ENCODE measurements around the gene PRKG1.

The PRKG1 gene

GRCh38 chr10:52212062-52212461 is 1137.8 kb downstream of the PRKG1 start:
- H3K4me1 ChIP-seq (ENCODE audit: control insufficient read depth in 2 of 2, insufficient read depth in 1 of 2, low read depth in 1 of 2, low read length in 2 of 2), result peaks cover 1 to 3% of the 10 kb centered on the region in 2 donors
- no peak for DNase-seq (ENCODE audit: low spot score)
- H3K4ac ChIP-seq (ENCODE audit: low read length), result no peak overlapping the region
- no peak overlapping the region for H2BK15ac ChIP-seq (ENCODE audit: low read length)
- no CpG with 5 or more reads among the region's 4 CpGs for WGBS, 2 donors (ENCODE audit: extremely low coverage in 2 of 2, insufficient read length in 2 of 2, insufficient replicate concordance in 1 of 2)
- no peak overlapping the region for H4K91ac ChIP-seq (ENCODE audit: low read depth, low read length, poor library complexity)
- H3K23ac ChIP-seq (ENCODE audit: low read depth, low read length, poor library complexity), result no peak overlapping the region
- no peaks in the 10 kb centered on the region for H3K36me3 ChIP-seq (replicated peaks in 1 of 2; ENCODE audit: control insufficient read depth in 2 of 2, insufficient read depth in 2 of 2, low read length in 2 of 2)
- no peaks in the 10 kb centered on the region for H3K79me1 ChIP-seq (ENCODE audit: low read depth, low read length)
- H3K27ac ChIP-seq (replicated peaks; ENCODE audit: low read length), result no peak overlapping the region
- H2BK5ac ChIP-seq (ENCODE audit: low read length), result no peak overlapping the region
- no peak overlapping the region for H3K18ac ChIP-seq (ENCODE audit: low read length)
- H3K9ac ChIP-seq (ENCODE audit: low read depth, low read length, poor library complexity), result no peak overlapping the region
- no peak overlapping the region for H4K8ac ChIP-seq (ENCODE audit: low read depth, low read length)
- no peaks in the 10 kb centered on the region for H3K9me3 ChIP-seq (replicated peaks in 1 of 2; ENCODE audit: control insufficient read depth in 2 of 2, insufficient read depth in 1 of 2, low read depth in 1 of 2, low read length in 2 of 2)
- H2BK12ac ChIP-seq (ENCODE audit: low read length), result no peak overlapping the region
- H2AFZ ChIP-seq (ENCODE audit: low read length), result no peak overlapping the region
- no peak overlapping the region for H3K4me2 ChIP-seq (ENCODE audit: insufficient read depth, low read length, poor library complexity, severe bottlenecking)
- H3K14ac ChIP-seq (ENCODE audit: low read length), result no peak overlapping the region
- H3K4me3 ChIP-seq (ENCODE audit: low read length in 2 of 2), result no peak overlapping the region
- no peak overlapping the region for H2BK120ac ChIP-seq (ENCODE audit: low read depth, low read length)
- no peak overlapping the region for H2AK5ac ChIP-seq (ENCODE audit: low read depth, low read length)
- H3K27me3 ChIP-seq (ENCODE audit: control insufficient read depth in 3 of 3, insufficient read depth in 3 of 3, low read depth in 1 of 3, low read length in 3 of 3), result no peaks in the 10 kb centered on the region

- no peaks in the 10 kb centered on the region for H3K9me3 ChIP-seq (replicated peaks in 1 of 2; ENCODE audit: control insufficient read depth in 2 of 2, insufficient read depth in 1 of 2, low read depth in 1 of 2, low read length in 2 of 2)
- H3K9ac ChIP-seq (ENCODE audit: low read depth, low read length, poor library complexity), result no peak overlapping the region
- no peak overlapping the region for H3K4ac ChIP-seq (ENCODE audit: low read length)
- H2BK15ac ChIP-seq (ENCODE audit: low read length), result no peak overlapping the region
- no peak overlapping the region for H3K18ac ChIP-seq (ENCODE audit: low read length)
- no peaks in the 10 kb centered on the region for H3K36me3 ChIP-seq (replicated peaks in 1 of 2; ENCODE audit: control insufficient read depth in 2 of 2, insufficient read depth in 2 of 2, low read length in 2 of 2)
- H2BK12ac ChIP-seq (ENCODE audit: low read length), result no peak overlapping the region
- H2AFZ ChIP-seq (ENCODE audit: low read length), result peak overlapping the region; percentile 11
- no peak overlapping the region for H2BK5ac ChIP-seq (ENCODE audit: low read length)
- H4K8ac ChIP-seq (ENCODE audit: low read depth, low read length), result no peak overlapping the region
- no peak overlapping the region for H3K23ac ChIP-seq (ENCODE audit: low read depth, low read length, poor library complexity)
- no peak overlapping the region for H3K4me2 ChIP-seq (ENCODE audit: insufficient read depth, low read length, poor library complexity, severe bottlenecking)
- no CpG with 5 or more reads among the region's 4 CpGs for WGBS, 2 donors (ENCODE audit: extremely low coverage in 2 of 2, insufficient read length in 2 of 2, insufficient replicate concordance in 1 of 2)
- H2AK5ac ChIP-seq (ENCODE audit: low read depth, low read length), result no peak overlapping the region
- no peaks in the 10 kb centered on the region for H3K79me1 ChIP-seq (ENCODE audit: low read depth, low read length)
- H3K4me1 ChIP-seq (ENCODE audit: control insufficient read depth in 2 of 2, insufficient read depth in 1 of 2, low read depth in 1 of 2, low read length in 2 of 2), result peaks cover 1 to 3% of the 10 kb centered on the region in 2 donors
- no peak for DNase-seq (ENCODE audit: low spot score)
- H3K27ac ChIP-seq (replicated peaks; ENCODE audit: low read length), result no peak overlapping the region
- no peak overlapping the region for H3K14ac ChIP-seq (ENCODE audit: low read length)
- H3K27me3 ChIP-seq (ENCODE audit: control insufficient read depth in 3 of 3, insufficient read depth in 3 of 3, low read depth in 1 of 3, low read length in 3 of 3), result no peaks in the 10 kb centered on the region
- H2BK120ac ChIP-seq (ENCODE audit: low read depth, low read length), result no peak overlapping the region
- no peak overlapping the region for H3K4me3 ChIP-seq (ENCODE audit: low read length in 2 of 2)
- H4K91ac ChIP-seq (ENCODE audit: low read depth, low read length, poor library complexity), result no peak overlapping the region
Measured at GRCh38 chr10:52212802-52213201, 1138.5 kb downstream of the PRKG1 start.

DNA sequence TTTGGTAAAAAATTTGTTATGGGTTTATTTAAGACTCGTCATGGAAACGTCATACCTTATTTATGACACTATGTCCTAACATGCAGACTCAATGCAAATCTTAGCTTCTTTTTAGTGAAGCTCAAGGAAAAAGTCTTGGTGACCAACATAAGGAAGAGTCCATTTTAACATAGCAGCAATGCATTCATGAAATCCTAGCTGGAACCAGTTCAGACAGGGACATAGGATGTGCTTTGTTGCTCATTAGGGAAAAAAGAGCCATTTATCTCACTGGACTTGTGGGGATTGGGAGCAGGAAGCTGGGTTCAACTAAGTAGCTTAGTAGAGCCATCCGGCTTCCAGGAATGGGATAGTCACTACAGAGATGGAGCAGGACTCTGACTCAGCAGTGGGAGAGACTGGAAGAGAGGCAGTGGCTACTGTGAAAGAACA is 1139.0 kb downstream of the PRKG1 start:
- Histone ChIP-seq H3K4me3 (ENCODE audit: low read length in 2 of 2) (no peak overlapping the region), H3K18ac (ENCODE audit: low read length) (no peak overlapping the region), H3K27ac (replicated peaks; ENCODE audit: low read length) (no peak overlapping the region), H4K8ac (ENCODE audit: low read depth, low read length) (no peak overlapping the region), H3K27me3 (ENCODE audit: control insufficient read depth in 3 of 3, insufficient read depth in 3 of 3, low read depth in 1 of 3, low read length in 3 of 3) (no peaks in the 10 kb centered on the region), H3K4me1 (ENCODE audit: control insufficient read depth in 2 of 2, insufficient read depth in 1 of 2, low read depth in 1 of 2, low read length in 2 of 2) (peaks cover 1 to 3% of the 10 kb centered on the region in 2 donors), H2BK12ac (ENCODE audit: low read length) (no peak overlapping the region), H2AFZ (ENCODE audit: low read length) (peak overlapping the region; percentile 74), H2AK5ac (ENCODE audit: low read depth, low read length) (no peak overlapping the region), H2BK15ac (ENCODE audit: low read length) (no peak overlapping the region), H3K4ac (ENCODE audit: low read length) (no peak overlapping the region), H3K79me1 (ENCODE audit: low read depth, low read length) (no peaks in the 10 kb centered on the region), H3K9ac (ENCODE audit: low read depth, low read length, poor library complexity) (no peak overlapping the region), H3K9me3 (replicated peaks in 1 of 2; ENCODE audit: control insufficient read depth in 2 of 2, insufficient read depth in 1 of 2, low read depth in 1 of 2, low read length in 2 of 2) (no peaks in the 10 kb centered on the region), H4K91ac (ENCODE audit: low read depth, low read length, poor library complexity) (no peak overlapping the region), H3K23ac (ENCODE audit: low read depth, low read length, poor library complexity) (no peak overlapping the region), H3K4me2 (ENCODE audit: insufficient read depth, low read length, poor library complexity, severe bottlenecking) (no peak overlapping the region), H2BK5ac (ENCODE audit: low read length) (no peak overlapping the region), H3K14ac (ENCODE audit: low read length) (no peak overlapping the region), H2BK120ac (ENCODE audit: low read depth, low read length) (no peak overlapping the region), H3K36me3 (replicated peaks in 1 of 2; ENCODE audit: control insufficient read depth in 2 of 2, insufficient read depth in 2 of 2, low read length in 2 of 2) (no peaks in the 10 kb centered on the region)
- DNase-seq (ENCODE audit: low spot score), result peak; percentile 8
- no CpG with 5 or more reads among the region's 3 CpGs for WGBS, 2 donors (ENCODE audit: extremely low coverage in 2 of 2, insufficient read length in 2 of 2, insufficient replicate concordance in 1 of 2)

DNA sequence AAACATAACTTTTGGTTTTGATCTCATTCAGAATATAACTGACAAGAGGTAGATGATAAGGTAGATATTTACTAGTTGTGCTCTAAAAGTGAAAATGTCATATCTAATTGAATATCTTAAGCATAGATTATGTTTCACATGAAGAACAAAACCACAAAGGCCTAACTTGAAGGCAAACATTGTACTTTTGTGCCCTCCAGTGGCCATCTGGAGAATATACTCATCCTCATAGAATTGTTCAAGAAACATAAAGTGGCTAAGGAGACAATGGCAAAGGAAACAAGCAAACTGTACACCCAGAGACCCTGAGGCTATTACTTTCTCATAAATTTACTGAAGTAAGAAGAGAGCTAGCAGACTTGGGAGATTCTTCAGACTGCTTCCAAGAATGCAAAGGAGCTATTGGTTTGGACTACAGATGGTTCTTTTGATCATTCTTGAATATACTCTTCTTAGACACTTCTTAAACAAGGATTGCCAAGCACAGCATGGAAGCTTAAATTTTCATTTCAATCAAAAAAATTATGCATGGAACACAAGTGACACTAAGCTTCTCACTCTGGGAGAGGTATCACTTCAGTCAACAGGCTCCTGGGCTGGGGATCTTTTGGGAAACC is 1141.6 kb downstream of the PRKG1 start:
- H3K4me1 ChIP-seq (ENCODE audit: control insufficient read depth in 2 of 2, insufficient read depth in 1 of 2, low read depth in 1 of 2, low read length in 2 of 2), result peaks cover 1 to 3% of the 10 kb centered on the region in 2 donors
- H3K4me2 ChIP-seq (ENCODE audit: insufficient read depth, low read length, poor library complexity, severe bottlenecking), result no peak overlapping the region
- H2BK12ac ChIP-seq (ENCODE audit: low read length), result no peak overlapping the region
- no peak overlapping the region for H3K4me3 ChIP-seq (ENCODE audit: low read length in 2 of 2)
- no peak overlapping the region for H2BK15ac ChIP-seq (ENCODE audit: low read length)
- H2AFZ ChIP-seq (ENCODE audit: low read length), result peak overlapping the region; percentile 64
- no peak overlapping the region for H3K18ac ChIP-seq (ENCODE audit: low read length)
- H3K14ac ChIP-seq (ENCODE audit: low read length), result no peak overlapping the region
- H3K36me3 ChIP-seq (replicated peaks in 1 of 2; ENCODE audit: control insufficient read depth in 2 of 2, insufficient read depth in 2 of 2, low read length in 2 of 2), result no peaks in the 10 kb centered on the region
- no peak overlapping the region for H3K4ac ChIP-seq (ENCODE audit: low read length)
- H3K9me3 ChIP-seq (replicated peaks in 1 of 2; ENCODE audit: control insufficient read depth in 2 of 2, insufficient read depth in 1 of 2, low read depth in 1 of 2, low read length in 2 of 2), result no peaks in the 10 kb centered on the region
- DNase-seq (ENCODE audit: low spot score), result peak; percentile 62
- H2BK120ac ChIP-seq (ENCODE audit: low read depth, low read length), result no peak overlapping the region
- H3K9ac ChIP-seq (ENCODE audit: low read depth, low read length, poor library complexity), result no peak overlapping the region
- no peak overlapping the region for H3K23ac ChIP-seq (ENCODE audit: low read depth, low read length, poor library complexity)
- no peaks in the 10 kb centered on the region for H3K27me3 ChIP-seq (ENCODE audit: control insufficient read depth in 3 of 3, insufficient read depth in 3 of 3, low read depth in 1 of 3, low read length in 3 of 3)
- H4K91ac ChIP-seq (ENCODE audit: low read depth, low read length, poor library complexity), result no peak overlapping the region
- no peak overlapping the region for H3K27ac ChIP-seq (replicated peaks; ENCODE audit: low read length)
- no peak overlapping the region for H4K8ac ChIP-seq (ENCODE audit: low read depth, low read length)
- no peak overlapping the region for H2BK5ac ChIP-seq (ENCODE audit: low read length)
- H3K79me1 ChIP-seq (ENCODE audit: low read depth, low read length), result no peaks in the 10 kb centered on the region
- no peak overlapping the region for H2AK5ac ChIP-seq (ENCODE audit: low read depth, low read length)
